NCI-H524 treated with DMSO at 0.1 percent for 48 hours (cell line): ENCODE data around the gene SERPINB6.
"Not testable (repeated sequence)": the region's sequence is repeated elsewhere in the genome, so short reads cannot be mapped to it uniquely, and the experiment has no call there.

Source experiments
- DNase-seq: peaks from one replicate; lab custom pipeline; 2025; lab: John Stamatoyannopoulos, UW

Gene SERPINB6

DNA sequence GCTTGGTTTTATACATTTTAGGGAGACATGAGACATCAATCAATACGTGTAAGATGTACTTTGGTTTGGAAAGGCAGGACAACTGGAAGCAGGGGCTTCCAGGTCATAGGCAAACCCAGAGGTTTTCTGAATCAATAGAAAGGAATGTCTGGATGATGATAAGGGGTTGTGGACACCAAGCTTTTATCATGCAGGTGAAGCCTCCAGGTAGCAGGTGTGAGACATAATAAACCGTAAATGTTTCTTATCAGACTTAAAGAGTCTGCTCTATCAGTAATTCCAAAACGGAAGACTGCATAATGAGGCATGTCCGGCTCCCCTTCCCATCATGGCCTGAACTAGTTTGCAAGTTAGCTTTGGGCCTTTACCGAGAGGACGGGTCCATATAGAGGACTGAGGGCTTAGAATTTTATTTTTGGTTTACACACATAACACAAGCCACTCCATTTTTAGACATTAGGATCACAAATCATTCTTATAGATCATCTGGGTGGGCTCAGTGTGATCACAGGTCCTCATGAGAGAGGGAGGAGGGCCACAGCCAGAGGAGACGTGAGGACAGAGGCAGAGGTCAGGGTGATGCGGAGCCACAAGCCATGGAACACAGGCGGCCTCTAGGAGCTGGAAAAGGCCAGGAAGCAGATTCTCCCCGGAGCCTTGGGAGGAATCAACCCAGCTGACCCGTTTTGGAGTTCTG, 57.6 kb downstream of the SERPINB6 start:
- no peak for DNase-seq

DNA sequence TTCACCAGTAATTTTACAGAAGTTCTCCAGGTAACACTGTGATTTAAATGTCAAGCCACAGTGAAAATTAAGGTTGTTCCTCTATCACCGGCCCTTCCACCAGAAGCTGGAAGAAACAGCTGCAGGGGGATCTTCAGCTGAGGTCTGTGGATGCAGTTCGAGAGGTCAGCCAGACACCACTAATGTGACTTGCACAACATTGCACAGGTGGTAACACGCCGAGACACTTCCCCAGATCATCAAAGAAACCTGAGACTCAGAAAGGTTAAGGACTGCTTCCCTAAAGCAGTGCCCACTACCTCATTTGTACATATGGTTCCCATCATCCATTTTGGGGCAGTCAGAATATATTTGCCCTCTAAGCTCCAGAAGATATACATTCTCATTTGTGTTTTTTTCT, 60.2 kb downstream of the SERPINB6 start:
- no peak for DNase-seq

DNA sequence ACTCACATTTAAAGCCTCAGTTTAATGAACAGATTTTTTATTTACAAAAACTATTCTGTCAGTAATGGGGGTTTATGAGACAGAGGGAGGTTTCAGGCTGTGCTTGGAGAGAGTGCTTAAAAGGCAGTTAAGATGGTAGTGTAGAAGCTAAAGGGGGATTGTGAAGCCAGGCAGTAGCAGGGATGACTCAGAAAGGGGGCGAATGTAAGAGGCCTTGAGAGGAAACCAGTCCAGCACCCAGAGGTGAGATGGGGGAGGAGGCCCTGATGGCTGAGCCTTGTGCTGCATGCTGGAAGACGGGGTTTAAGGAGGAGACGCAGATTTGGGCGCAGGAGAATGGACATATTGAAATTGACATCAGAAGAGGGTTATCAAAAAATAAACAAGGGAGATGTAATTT, 61.6 kb downstream of the SERPINB6 start:
- no peak for DNase-seq

DNA sequence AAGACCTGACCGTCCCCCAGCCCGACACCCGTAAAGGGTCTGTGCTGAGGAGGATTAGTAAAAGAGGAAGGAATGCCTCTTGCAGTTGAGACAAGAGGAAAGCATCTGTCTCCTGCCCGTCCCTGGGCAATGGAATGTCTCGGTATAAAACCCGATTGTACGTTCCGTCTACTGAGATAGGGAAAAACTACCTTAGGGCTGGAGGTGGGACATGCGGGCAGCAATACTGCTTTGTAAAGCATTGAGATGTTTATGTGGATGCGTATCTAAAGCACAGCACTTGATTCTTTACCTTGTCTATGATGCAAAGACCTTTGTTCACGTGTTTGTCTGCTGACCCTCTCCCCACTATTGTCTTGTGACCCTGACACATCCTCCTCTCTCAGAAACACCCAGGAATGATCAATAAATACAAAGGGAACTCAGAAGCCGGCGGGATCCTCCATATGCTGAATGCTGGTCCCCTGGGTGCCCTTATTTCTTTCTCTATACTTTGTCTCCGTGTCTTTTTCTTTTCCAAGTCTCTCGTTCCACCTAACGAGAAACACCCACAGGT, 62.2 kb downstream of the SERPINB6 start:
- not testable (repeated sequence) for DNase-seq

DNA sequence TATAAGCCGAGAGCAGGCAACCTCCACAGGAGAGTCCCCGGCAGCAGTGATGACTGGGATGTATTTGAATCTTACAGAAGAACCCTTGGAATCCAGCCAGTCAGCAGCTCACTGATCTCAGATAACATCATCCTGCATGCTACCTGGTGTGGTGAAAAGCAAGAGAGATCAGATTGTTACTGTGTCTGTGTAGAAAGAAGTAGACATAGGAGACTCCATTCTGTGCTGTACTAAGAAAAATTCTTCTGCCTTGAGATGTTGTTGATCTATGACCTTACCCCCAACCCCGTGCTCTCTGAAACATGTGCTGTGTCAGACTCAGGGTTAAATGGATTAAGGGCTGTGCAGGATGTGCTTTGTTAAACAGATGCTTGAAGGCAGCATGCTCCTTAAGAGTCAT, 62.9 kb downstream of the SERPINB6 start:
- peak; percentile 59 for DNase-seq

DNA sequence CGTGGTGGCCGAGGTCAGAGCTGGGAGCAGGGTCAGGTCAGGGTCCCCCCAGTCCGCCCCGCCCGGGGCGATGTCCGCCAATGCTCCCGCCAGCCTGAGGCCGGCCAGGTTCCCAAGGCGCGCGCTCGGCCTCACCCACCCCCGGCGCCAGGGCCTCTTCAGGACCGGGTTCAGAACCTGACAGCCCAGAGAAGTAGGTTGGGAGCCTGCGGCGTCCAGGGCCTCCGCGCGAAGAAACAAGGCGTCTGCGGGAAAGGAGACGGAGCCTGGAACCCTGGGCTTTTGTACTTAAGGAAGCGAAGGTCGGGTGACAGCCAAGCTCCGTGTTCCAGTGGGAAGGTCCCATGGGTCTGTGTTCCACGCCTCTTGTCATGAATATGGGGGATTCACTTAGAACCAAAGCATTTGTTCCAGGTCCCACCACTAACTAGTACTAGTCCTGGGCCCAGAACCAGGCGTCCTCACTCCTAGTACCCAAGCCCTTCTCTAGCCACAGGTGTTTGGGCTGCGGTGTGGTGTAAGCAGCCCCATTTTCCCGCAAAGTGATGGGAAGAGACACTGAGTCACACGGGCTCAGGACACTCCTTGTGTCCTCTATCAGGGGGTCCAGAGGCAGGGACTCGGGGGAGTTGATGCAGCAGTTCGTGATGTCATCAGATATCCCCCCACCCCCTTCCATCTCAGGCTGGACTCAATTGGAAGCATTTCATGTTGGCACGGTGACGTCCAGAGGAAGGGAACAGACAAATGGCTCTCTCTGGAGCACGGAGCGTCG, 67.8 kb downstream of the SERPINB6 start:
- DNase-seq = not testable (repeated sequence)

DNA sequence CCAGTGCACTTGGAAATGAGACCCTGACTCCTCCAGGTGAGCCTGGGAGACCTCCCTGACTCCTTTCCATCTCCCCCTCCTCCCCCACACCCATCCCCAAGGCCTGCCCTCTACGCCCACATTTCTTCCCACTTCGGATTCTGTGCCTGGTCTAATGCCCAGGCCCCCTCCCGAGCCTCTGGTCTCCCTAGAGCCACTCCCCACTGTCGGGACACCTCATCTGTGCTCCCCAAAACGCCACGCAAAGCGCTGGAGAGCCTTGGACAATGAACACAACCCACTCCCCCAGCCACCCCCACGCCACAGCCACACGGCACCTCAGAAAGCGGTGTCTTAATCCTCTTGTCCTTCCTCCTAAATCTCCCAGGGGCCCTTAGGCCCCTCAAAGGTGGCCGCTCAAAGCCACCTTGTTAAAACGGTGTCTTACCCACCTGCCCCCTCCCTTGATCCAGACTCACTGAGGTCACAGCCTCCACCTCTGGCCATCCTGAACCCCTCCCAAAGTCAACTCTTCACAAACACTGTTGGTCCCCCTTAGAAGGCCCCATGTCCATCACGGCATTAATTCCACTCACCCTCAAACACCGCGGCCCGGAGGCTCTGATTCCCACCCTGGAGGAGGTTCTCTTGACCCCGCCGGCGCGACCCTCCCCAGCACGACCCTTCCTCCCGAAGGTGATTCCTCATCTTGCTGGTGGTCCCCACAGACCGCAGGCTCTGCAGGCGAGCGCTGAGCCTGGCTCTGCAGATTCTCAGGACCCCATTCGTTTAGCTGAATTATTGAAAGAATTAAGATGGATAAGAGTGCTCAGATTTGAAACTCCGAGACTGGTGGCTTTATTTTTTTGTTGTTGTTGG, 69.5 kb downstream of the SERPINB6 start:
- not testable (repeated sequence) for DNase-seq

DNA sequence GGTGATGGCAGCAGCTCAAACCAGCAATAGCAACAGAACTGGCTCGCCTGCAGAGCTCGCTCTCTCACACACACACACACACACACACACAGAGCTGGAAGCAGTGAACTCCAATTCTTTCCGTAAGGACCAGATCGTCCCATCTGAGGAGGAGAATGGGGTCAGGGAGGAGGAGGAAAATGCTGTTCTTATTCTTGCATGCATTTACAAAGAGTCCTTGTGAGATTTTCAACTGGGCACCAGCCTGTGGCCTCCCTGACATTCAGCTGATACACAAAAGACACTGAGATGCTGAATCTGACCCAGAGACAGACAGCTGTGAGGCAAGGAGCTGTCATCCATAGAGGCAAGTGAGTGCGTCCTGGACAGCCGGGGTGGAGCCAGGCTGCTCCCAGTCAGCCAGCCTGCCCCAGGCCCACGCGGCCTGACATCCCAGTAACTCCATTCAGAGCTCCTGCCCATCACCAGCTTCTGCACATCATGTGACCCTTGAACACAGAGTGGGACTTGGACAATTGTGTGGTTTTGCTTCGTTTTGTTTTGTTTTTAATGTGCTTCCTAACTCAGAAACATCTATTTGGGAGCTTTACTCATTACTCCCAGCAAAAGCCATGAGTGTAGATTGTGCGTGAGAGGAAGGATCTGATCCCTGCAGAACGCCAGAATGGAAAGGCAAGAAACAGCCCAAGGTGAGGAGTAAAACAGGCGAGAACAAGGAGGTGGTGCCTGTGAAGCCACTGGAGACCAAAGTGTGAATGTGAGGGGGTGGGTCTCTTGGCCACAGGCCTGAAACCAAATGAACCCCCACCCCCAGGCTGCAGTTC, 70.3 kb downstream of the SERPINB6 start:
- DNase-seq = no peak

DNA sequence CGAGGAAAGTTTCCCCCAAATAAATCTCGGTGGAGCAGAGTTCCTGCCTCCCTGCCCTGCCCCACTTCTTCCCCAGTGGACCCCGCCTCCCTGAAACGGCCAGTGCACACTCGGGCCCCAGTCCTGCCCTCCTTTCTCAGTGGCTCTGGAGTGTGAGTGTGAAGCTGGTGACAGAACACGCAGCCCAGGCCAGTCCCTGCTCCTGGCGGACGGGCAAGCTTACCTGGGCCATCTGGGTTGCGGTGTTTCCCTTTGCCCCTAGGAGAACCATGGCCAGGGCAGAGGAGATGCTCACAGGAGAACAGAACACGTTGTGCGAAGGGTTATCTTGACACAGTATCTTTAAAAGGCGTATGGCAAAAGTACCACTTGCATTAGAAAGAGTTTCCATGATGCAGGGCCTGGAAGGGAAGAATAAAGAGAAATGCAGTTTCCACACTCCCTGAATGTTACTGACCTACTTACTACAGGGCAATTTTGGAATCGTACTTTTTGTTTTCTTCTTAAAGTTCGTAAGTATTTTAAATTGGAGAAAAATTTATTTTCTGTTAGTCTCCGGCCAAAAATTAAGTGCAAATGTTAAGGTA, 71.1 kb downstream of the SERPINB6 start:
- no peak for DNase-seq

DNA sequence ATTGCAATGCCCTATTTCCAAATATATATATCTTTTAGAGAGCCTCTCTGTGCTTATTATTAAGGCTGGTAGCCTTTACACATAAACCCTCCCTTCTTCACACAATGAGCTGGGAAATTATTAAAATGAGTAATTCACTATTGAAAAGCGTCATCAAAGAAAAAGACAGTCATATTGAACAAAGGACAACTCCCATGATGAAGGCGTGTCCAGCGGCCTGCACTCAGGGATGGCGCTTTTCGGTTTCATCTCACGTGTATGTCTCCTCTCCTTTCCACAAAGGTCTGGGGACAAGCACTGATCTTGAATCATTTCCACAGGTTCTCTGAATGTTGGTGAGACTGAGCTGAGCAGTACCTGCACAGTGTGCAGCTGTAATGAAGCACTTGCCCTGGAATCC, 71.8 kb downstream of the SERPINB6 start:
- no peak for DNase-seq
